ENCODE results near the gene USP7. TPM values are rescaled to one million over a fixed set of nuclear protein-coding genes. Genes with fewer than 3 reads are reported as not detected.

The USP7 gene
- total and polyA plus RNA-seq, 10 of the 15 experiments (the other 5 are each of a cell fraction or from before 2014, with no cell fraction given): 16.2 to 133 (median 60.5) TPM

DNA sequence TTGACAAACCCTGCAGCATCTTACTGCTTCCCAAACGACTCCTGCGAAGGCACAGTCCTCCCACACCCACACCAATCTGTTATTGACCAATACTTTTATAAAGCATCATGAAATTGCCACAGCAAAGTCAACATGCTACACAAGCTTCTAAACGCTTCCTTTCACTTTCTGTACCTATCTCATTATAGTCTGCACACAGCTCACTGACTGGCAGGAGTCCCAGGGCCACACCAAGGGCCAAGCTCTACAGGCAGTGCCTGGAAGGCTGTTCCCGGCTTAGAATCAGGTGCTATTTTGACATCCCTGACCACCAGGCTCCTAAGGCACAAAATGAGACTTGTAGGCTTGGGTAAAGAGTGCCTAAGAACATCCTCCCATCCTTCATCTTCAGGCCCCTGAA lies 39.5 kb downstream of the USP7 start (continued):
- TF ChIP-seq IRF3 (IDR thresholded peaks at IDR 0.05): no peak
- TF ChIP-seq EED (IDR thresholded peaks at IDR 0.05; ENCODE audit: low read depth): no peak
- TF ChIP-seq ZBTB4 (CRISPR knock-in tag; IDR thresholded peaks at IDR 0.05): no peak
- TF ChIP-seq, protein P1, sequence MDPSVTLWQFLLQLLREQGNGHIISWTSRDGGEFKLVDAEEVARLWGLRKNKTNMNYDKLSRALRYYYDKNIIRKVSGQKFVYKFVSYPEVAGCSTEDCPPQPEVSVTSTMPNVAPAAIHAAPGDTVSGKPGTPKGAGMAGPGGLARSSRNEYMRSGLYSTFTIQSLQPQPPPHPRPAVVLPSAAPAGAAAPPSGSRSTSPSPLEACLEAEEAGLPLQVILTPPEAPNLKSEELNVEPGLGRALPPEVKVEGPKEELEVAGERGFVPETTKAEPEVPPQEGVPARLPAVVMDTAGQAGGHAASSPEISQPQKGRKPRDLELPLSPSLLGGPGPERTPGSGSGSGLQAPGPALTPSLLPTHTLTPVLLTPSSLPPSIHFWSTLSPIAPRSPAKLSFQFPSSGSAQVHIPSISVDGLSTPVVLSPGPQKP (IDR thresholded peaks at IDR 0.05; ENCODE audit: low read depth, low read length): no peak
- TF ChIP-seq SIX5 (IDR thresholded peaks at IDR 0.05; ENCODE audit: low read depth, low read length, severe bottlenecking): no peak
- TF ChIP-seq, protein P2, sequence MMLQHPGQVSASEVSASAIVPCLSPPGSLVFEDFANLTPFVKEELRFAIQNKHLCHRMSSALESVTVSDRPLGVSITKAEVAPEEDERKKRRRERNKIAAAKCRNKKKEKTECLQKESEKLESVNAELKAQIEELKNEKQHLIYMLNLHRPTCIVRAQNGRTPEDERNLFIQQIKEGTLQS (IDR thresholded peaks at IDR 0.05; ENCODE audit: borderline replicate concordance, extremely low read depth, low read depth, low read length): no peak

All from GM12878 (cell line).